Activated naive CD4-positive, alpha-beta T cell treated with anti-CD3 and anti-CD28 coated beads, Interleukin-2, amount 50 U/mL, for 24 hours (primary cell): Measurements from ENCODE around the gene KPRP.

Experiments
- H3K27ac Mint-ChIP-seq: one replicate; pipeline ENCODE4 v1.8.0; 2021; ENCODE audit warnings: mild to moderate bottlenecking, mixed read lengths
- H3K27me3 Mint-ChIP-seq: one replicate; pipeline ENCODE4 v1.8.0; 2021; ENCODE audit warnings: mixed read lengths
- H3K36me3 Mint-ChIP-seq: one replicate; pipeline ENCODE4 v1.8.0; 2021; ENCODE audit warnings: mixed read lengths
- H3K4me1 Mint-ChIP-seq: one replicate; pipeline ENCODE4 v1.8.0; 2021; ENCODE audit warnings: mixed read lengths
- H3K4me3 Mint-ChIP-seq: one replicate; pipeline ENCODE4 v1.8.0; 2021; ENCODE audit warnings: mild to moderate bottlenecking, mixed read lengths
- H3K9me3 Mint-ChIP-seq: one replicate; pipeline ENCODE4 v1.8.0; 2021; ENCODE audit warnings: mixed read lengths

The KPRP gene, protein sequence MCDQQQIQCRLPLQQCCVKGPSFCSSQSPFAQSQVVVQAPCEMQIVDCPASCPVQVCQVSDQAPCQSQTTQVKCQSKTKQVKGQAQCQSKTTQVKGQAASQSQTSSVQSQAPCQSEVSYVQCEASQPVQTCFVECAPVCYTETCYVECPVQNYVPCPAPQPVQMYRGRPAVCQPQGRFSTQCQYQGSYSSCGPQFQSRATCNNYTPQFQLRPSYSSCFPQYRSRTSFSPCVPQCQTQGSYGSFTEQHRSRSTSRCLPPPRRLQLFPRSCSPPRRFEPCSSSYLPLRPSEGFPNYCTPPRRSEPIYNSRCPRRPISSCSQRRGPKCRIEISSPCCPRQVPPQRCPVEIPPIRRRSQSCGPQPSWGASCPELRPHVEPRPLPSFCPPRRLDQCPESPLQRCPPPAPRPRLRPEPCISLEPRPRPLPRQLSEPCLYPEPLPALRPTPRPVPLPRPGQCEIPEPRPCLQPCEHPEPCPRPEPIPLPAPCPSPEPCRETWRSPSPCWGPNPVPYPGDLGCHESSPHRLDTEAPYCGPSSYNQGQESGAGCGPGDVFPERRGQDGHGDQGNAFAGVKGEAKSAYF

DNA sequence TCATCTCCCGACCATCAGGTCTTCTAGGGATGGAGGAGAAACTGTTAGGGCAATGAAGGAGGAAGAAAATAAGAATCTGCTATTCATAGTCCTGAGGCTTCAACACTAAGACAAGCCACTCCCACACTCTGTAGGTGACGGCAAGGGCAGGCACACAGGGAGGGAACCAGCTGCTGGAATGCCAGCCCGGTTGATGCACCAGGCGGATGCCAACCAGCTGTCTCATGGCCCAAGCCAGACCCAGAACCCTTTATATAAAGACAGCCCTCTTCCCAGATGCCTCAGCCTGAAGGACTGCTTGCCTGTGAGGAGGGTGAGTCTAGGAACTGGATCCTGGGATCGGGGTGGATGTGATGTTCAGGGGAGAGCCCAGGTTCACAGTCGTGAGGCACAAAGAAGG, at the start of gene KPRP:
Gene KPRP, plus strand, starts transcription at position 279 of the 400 bp plus-strand sequence. CDS start 1,564 bp downstream, outside the sequence.
- Mint-ChIP-seq H3K4me1 (no peaks in the 10 kb centered on the region), H3K27me3 (peaks cover 9% of the 10 kb centered on the region), H3K27ac (no peak within 1 kb of the TSS), H3K9me3 (no peaks in the 10 kb centered on the region), H3K36me3 (no peaks in the 10 kb centered on the region), H3K4me3 (no peak within 1 kb of the TSS)

DNA sequence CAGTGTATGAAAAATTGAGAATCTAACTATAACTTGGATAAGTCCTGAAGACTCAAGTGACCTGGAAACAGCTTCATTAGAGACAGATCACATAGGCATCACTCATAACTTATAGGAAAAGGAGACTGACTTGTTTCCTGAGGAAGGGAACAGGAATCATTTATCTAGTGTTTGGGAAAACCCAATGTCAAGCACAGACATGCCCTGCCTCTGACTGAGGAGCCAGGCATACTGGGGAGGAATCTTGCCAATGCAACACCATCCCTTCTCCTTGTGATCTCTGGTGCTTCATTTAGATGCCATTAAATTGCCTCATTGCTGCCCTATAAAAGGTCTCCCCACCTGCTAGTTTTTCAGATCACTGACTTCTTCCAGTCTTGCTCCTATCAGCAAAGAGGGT, 39.6 kb upstream of the KPRP start:
- Mint-ChIP-seq H3K36me3 (peaks cover 1% of the 10 kb centered on the region), H3K4me1 (no peaks in the 10 kb centered on the region), H3K4me3 (no peak overlapping the region), H3K9me3 (peaks cover 5% of the 10 kb centered on the region), H3K27me3 (peaks cover 15% of the 10 kb centered on the region), H3K27ac (no peak overlapping the region)

DNA sequence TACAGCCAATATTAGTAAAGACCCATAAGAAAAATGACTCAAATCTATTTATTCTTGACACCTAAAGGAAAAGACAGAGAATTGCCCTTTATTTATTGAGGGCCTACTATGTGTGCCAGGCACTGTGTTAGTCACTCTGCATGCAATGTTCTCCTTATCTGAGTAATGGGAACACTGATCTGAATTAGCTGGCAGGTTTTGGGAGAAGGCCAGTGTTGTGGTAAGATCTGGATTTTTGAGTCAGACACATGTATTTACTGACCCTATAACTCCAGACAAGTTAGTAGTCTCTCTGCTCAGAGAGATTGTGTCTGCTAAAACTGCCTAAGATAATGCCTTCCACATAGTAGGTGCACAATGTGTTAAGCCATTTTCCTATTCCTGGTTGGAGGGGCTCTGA, 32.6 kb upstream of the KPRP start:
- Mint-ChIP-seq H3K36me3 (no peaks in the 10 kb centered on the region), H3K27ac (no peak overlapping the region), H3K9me3 (no peaks in the 10 kb centered on the region), H3K4me3 (no peak overlapping the region), H3K27me3 (peaks cover 7% of the 10 kb centered on the region), H3K4me1 (no peaks in the 10 kb centered on the region)

DNA sequence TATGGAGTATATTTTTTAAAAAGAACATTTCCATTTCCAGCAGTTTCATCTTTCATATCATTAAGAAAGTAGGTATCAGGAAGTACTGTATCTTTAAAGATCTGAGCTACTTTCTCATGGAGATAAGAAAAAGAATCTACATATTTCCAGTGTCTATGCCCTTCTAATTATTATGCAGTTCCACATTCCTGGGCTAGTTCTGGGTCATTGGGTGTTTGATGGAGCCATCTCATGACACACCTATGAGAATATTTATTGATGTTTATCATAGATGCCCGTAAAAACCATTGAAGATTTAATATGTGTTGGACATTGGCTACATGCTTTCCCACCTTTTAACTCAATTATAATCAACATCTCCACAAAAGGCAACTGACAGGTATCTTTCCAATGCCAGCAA, 28.8 kb upstream of the KPRP start:
- Mint-ChIP-seq H3K4me1 (no peaks in the 10 kb centered on the region), H3K4me3 (no peak overlapping the region), H3K27me3 (peaks cover 7% of the 10 kb centered on the region), H3K36me3 (no peaks in the 10 kb centered on the region), H3K9me3 (no peaks in the 10 kb centered on the region), H3K27ac (no peak overlapping the region)

DNA sequence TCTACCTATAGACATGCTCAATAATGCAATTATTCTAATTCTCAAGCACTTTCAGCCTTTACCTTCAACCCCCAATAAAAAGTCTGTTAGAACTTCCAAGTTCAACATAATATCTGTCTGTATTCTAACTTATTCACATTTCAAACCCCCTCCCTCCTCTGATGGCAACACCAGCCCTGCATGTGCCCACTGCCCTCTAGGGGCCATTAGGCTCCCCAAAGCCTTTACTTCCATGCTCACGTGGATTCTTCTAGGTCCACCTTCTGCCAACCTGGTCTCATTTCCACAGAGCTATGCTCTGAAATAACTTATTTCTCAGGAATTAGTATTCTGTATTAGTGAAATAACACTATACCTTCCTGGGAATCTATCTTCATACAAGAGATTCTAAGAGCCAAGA, 22.2 kb upstream of the KPRP start:
- no peaks in the 10 kb centered on the region for H3K36me3 Mint-ChIP-seq

DNA sequence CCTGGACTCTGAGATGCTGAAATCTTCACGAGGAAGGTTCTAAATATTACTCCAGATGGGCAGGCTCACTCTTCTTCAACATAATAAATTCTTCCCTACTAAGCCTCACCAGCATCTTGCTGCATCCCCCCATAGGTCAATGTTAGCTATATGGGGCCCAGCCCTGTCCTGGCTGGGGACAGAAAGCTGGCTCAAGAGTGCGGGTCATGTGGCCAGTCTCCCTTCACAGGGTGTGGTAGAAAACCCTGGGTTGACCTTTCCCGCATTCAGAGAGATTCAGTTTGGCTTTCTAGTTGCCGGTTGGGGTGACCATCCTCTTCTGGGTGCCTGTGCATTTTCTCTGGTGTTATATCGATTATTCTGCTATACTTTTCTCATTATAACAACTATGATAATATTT, 19.8 kb upstream of the KPRP start:
- H3K27ac Mint-ChIP-seq = no peak overlapping the region
- no peaks in the 10 kb centered on the region for H3K36me3 Mint-ChIP-seq
- H3K9me3 Mint-ChIP-seq = no peaks in the 10 kb centered on the region
- no peak overlapping the region for H3K4me3 Mint-ChIP-seq
- no peaks in the 10 kb centered on the region for H3K4me1 Mint-ChIP-seq
- H3K27me3 Mint-ChIP-seq = peaks cover 22% of the 10 kb centered on the region

More for the DNA sequence above, 22.2 kb upstream of the KPRP start:
- Mint-ChIP-seq H3K27me3 (peaks cover 23% of the 10 kb centered on the region), H3K4me1 (no peaks in the 10 kb centered on the region), H3K9me3 (no peaks in the 10 kb centered on the region), H3K4me3 (no peak overlapping the region), H3K27ac (no peak overlapping the region)

DNA sequence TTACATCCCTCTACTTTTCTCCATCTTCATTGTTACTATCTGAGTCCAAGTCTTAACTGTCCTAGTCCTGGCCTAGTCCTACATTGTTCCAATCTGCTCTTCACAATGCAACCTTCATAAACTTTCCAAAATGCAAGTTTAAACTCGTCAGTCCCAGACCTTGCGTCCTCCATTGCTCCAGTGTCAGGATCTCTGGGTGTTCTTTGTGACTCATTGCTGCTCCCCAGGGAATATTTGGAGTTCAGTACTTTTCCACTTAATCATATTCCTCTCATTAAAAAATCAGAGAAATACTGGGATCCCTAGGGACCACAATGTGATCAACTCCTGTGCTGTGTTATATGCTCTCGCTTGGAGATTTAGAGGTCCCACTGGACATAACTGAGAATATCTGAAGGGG, 18.0 kb upstream of the KPRP start:
- Mint-ChIP-seq H3K4me1 (no peaks in the 10 kb centered on the region), H3K9me3 (no peaks in the 10 kb centered on the region), H3K36me3 (no peaks in the 10 kb centered on the region), H3K27me3 (peaks cover 32% of the 10 kb centered on the region), H3K4me3 (no peak overlapping the region), H3K27ac (no peak overlapping the region)

DNA sequence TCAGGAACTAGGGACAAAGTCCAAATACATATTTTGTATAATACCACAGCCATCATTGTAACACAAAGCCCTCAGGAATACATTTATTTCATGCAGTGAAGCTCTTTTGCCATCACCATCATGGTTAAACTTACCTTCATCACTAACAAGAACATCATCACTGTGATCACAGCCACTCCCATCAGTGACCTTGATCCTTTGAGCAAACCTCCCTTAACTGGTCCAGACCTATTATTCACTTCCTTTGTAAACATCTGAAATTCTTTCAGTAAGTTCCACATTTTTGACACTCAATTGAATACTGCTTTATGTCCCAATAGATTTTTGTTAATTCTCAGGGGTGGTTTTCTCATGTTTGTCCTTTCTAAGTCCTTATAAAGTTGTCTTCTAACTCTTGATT, 16.2 kb upstream of the KPRP start:
- H3K36me3 Mint-ChIP-seq = no peaks in the 10 kb centered on the region

DNA sequence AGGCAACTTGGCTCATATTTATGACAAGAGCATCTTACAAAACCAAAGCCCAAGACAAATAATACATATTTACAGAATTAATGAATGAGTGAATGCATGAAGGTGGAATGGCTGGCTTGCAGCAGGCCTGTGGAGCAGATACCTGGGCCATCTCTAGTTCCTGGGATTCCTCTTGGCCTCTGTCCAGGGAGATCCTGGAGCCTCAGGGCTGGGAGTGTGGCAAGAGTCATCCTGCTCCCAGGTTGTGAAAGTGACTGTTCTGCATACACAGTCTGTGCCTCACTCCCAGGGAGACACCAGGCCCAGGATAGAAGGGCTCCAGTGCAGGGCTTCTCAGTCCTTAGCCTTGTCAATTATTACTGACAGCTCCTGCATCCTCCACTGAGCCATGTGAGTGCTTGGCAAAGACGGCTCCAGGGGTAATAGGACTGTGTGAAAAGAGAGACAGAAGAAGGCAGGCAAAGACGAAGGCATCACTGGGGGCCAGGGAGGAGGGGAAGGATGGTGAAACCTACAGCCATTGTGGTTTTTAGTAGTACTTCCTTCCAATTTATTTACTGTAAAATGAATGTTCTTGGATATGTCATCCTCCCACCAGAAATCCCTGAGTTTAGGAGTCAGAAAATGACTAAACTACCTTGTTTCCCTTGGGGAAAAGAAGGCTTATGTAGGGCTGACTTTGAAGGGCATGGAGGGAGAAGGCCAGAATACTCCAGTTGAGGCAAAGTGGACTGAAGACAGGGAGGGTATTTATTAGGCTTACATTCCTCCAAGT, 14.3 kb upstream of the KPRP start:
- H3K9me3 Mint-ChIP-seq = no peaks in the 10 kb centered on the region
- peaks cover 28% of the 10 kb centered on the region for H3K27me3 Mint-ChIP-seq
- no peak overlapping the region for H3K4me3 Mint-ChIP-seq
- H3K4me1 Mint-ChIP-seq = no peaks in the 10 kb centered on the region
- H3K36me3 Mint-ChIP-seq = no peaks in the 10 kb centered on the region
- no peak overlapping the region for H3K27ac Mint-ChIP-seq

More for the DNA sequence above, 16.2 kb upstream of the KPRP start:
- no peak overlapping the region for H3K4me3 Mint-ChIP-seq
- peaks cover 23% of the 10 kb centered on the region for H3K27me3 Mint-ChIP-seq
- no peaks in the 10 kb centered on the region for H3K4me1 Mint-ChIP-seq
- no peaks in the 10 kb centered on the region for H3K9me3 Mint-ChIP-seq
- H3K27ac Mint-ChIP-seq = no peak overlapping the region

DNA sequence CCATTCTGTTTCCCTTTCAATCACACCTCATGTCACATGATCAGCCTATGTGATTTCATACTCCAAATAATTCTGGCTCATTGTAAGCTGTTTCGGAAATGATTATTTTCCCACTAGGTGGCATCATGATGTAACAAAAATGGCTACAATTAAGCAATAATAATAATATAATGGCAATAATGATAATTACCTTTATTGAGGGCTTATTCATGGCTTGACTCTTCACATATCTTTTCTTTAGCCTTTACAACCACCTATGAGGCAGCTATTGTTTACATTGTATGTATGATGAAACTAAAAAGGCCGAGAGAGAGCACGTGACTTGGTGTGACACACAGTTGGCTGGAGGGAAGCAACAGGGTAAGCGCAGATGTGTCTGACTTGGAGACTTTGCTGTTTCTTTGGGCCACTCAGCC, 12.5 kb upstream of the KPRP start:
- Mint-ChIP-seq H3K27me3 (peaks cover 25% of the 10 kb centered on the region), H3K9me3 (no peaks in the 10 kb centered on the region), H3K36me3 (no peaks in the 10 kb centered on the region), H3K27ac (no peak overlapping the region), H3K4me3 (no peak overlapping the region), H3K4me1 (no peaks in the 10 kb centered on the region)

DNA sequence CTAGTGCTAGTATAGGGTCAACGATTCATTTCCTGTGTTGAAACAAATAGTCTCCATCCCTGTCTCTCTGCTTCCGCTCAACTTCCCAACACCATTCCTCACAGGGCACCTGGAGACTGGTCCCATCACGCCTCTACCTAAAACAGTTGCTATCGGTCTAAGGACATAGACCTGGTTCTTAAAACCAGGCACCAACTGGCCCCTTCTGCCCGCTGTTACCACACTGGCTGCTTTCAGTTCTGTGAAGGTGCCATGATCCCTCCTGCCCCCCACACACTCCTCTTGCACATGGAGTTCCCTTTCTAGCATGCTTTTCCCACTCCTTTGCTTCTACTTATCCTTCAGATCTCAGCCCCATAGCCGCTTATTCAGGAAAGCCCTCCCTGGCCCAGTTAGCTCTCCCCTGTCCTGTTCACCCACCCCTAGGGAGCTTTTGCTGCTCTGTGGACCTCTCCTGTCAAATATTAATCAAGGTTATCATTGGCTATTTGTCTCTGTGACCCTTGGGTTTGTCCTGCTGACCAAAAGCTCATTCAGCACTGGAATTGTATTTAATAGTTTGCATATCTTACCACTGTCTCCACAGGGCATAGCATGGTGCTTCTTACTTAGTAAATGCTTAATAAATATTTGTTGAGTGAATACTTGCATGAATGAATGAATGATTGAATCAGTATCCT, 11.9 kb upstream of the KPRP start:
- Mint-ChIP-seq H3K9me3 (no peaks in the 10 kb centered on the region), H3K4me3 (no peak overlapping the region), H3K4me1 (no peaks in the 10 kb centered on the region), H3K36me3 (no peaks in the 10 kb centered on the region), H3K27me3 (peaks cover 28% of the 10 kb centered on the region), H3K27ac (no peak overlapping the region)

DNA sequence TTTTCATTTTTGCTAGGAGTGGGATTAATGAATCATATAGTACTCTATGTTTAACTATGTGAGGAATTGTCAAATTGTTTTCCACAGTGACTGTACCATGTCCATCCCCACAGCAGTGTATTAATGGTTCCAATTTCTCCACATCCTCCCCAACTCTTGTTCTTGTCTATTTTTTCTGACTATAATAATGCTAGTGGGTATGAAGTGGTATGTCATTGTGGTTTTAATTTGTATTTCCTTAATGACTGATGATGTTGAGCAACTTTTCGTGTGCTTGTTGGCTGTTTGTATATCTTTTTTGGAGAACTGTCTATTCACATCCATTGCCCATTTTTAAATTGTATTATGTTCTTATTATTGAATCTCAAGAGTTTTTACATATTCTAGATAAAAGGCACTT, 10.0 kb upstream of the KPRP start:
- peaks cover 26% of the 10 kb centered on the region for H3K27me3 Mint-ChIP-seq

DNA sequence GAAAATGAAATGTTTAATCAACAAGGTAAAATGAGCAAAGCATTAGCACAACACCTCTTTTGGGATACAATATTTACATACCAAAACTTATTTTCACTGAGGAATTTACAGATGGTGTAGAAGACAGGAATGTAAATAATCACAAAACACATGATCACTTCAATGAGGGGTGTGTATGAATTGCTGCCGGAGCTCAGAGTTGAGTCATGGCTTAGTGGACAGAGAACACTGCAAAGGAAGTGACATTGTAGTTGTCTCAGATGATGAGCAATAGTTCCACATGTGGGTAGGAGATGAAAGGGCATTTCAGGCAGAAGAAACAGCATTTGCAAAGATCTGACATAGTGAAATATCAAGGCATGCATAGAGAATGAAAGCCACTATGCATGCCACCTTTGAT, 5.6 kb upstream of the KPRP start:
- Mint-ChIP-seq H3K27me3 (peaks cover 21% of the 10 kb centered on the region), H3K4me3 (no peak overlapping the region), H3K36me3 (no peaks in the 10 kb centered on the region), H3K4me1 (no peaks in the 10 kb centered on the region), H3K27ac (no peak overlapping the region), H3K9me3 (no peaks in the 10 kb centered on the region)

More for the DNA sequence above, 10.0 kb upstream of the KPRP start:
- H3K36me3 Mint-ChIP-seq = no peaks in the 10 kb centered on the region
- H3K4me1 Mint-ChIP-seq = no peaks in the 10 kb centered on the region
- H3K4me3 Mint-ChIP-seq = no peak overlapping the region
- no peaks in the 10 kb centered on the region for H3K9me3 Mint-ChIP-seq
- H3K27ac Mint-ChIP-seq = no peak overlapping the region

DNA sequence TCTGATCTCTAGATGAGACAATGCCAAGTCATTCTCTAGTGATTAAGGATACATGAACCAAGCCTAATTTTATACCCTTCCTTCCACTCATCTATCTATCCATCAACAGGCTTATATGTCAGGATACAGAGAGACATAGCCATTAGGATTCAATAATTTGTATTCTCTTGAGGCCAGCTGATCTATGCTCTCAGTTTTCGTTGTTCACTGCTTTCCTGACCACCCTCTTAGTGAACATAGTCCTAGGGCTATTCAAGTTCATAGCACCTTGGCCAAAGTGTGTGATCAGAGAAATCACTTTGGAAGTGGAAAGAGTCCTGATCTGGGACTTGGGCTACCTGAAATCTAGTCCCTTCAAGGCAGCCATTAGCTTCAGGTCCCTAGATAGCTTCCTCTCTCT, 4.2 kb upstream of the KPRP start:
- no peak overlapping the region for H3K4me3 Mint-ChIP-seq
- H3K27me3 Mint-ChIP-seq = peaks cover 14% of the 10 kb centered on the region
- H3K4me1 Mint-ChIP-seq = no peaks in the 10 kb centered on the region
- H3K9me3 Mint-ChIP-seq = no peaks in the 10 kb centered on the region
- no peaks in the 10 kb centered on the region for H3K36me3 Mint-ChIP-seq
- H3K27ac Mint-ChIP-seq = no peak overlapping the region

DNA sequence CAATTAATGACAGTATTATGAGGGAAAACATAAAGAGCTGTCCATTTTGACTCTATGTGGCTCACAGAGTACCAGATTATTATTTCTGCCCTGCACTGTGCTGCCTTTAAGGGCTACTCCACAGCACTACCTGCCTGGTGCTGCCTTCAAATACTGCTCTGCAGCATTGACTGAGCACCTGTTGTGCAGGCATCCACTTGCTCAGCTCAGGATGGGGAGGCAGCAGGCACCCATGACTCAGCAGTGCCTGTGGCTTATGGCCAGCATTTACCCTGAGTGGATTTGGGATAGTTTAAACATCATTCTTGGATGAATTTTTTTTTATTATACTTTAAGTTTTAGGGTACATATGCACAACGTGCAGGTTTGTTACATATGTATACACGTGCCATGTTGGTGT, 953 bp upstream of the KPRP start:
- Mint-ChIP-seq H3K36me3 (no peaks in the 10 kb centered on the region), H3K4me3 (no peak overlapping the region), H3K9me3 (no peaks in the 10 kb centered on the region), H3K27ac (no peak overlapping the region), H3K27me3 (peaks cover 8% of the 10 kb centered on the region), H3K4me1 (no peaks in the 10 kb centered on the region)
